SK-N-SH (cell line): ENCODE data around the gene MTAP. TPM values are rescaled to one million over a fixed set of nuclear protein-coding genes. Genes with fewer than 3 reads are reported as not detected.

Experiments
- CTCF ChIA-PET: fragments of 300-600, 350-600 bp; formaldehyde crosslinking; extraction: SDS; loops from one replicate; lab custom pipeline; 2021; lab: Yijun Ruan, JAX
- POLR2A ChIA-PET: fragments of 350-600 bp; sonication (Branson Sonifier 250); formaldehyde crosslinking; extraction: SDS; loops from one replicate; lab custom pipeline; 2020; ENCODE audit warnings: antibody characterized with exemption, inconsistent platforms; lab: Yijun Ruan, JAX
- DNase-seq: peaks from one replicate; pipeline ENCODE4 v3.0.0; 2012
- H2AFZ ChIP-seq: fragments of 200-600 bp; sonication (generic); 2 replicates; pipeline ENCODE4 v1.8.1; 2016; ENCODE audit warnings: antibody characterized with exemption, mild to moderate bottlenecking, low read depth
- H3F3A ChIP-seq: fragments of 200-600 bp; sonication (generic); replicated peaks from 2 replicates; pipeline ENCODE3; 2016; ENCODE audit warnings: antibody characterized with exemption, mild to moderate bottlenecking; ENCODE audit not compliant: insufficient read depth
- H3K27ac ChIP-seq, 2 experiments: fragments of 200-500 bp in 1 of 2; fragments of 200-600 bp in 1 of 2; sonication (Bioruptor generic) in 1 of 2; sonication (generic), shearing (Covaris generic) in 1 of 2; 2 replicates each; pipeline versions ENCODE4 v1.5.1 to v1.6.1; 2014 to 2016; ENCODE audit warnings: low read depth in 2 of 2, inconsistent platforms in 1 of 2, low read length in 1 of 2, mild to moderate bottlenecking in 1 of 2, mixed read lengths in 1 of 2
- H3K27me3 ChIP-seq: fragments of 200-600 bp; sonication (generic), shearing (Covaris generic); 2 replicates; pipeline ENCODE4 v1.6.1; 2016; ENCODE audit warnings: mixed run types; ENCODE audit not compliant: insufficient read depth
- H3K36me3 ChIP-seq, 2 experiments: fragments of 200-500 bp in 1 of 2; fragments of 200-600 bp in 1 of 2; sonication (Bioruptor generic) in 1 of 2; sonication (generic) in 1 of 2; replicated peaks in 1 of 2; 2 replicates each; pipeline versions ENCODE3 to v1.5.1; 2014 to 2016; ENCODE audit warnings: low read length in 1 of 2, mild to moderate bottlenecking in 1 of 2; ENCODE audit not compliant: insufficient read depth in 2 of 2, control insufficient read depth in 1 of 2
- H3K4me1 ChIP-seq, 2 experiments: fragments of 200-500 bp in 1 of 2; fragments of 200-600 bp in 1 of 2; sonication (Bioruptor generic) in 1 of 2; sonication (generic), shearing (Covaris generic) in 1 of 2; 2 replicates each; pipeline versions ENCODE4 v1.5.1 to v1.6.1; 2014 to 2016; ENCODE audit warnings: low read depth in 1 of 2, low read length in 1 of 2, mixed run types in 1 of 2; ENCODE audit not compliant: insufficient read depth in 2 of 2, control insufficient read depth in 1 of 2
- H3K4me2 ChIP-seq: fragments of 200-600 bp; sonication (generic), shearing (Covaris generic); 2 replicates; pipeline ENCODE4 v1.6.1; 2017; ENCODE audit warnings: mixed run types
- H3K4me3 ChIP-seq, 2 experiments: fragments of 200-500 bp in 1 of 2; fragments of 200-600 bp in 1 of 2; sonication (Bioruptor generic) in 1 of 2; sonication (generic), shearing (Covaris generic) in 1 of 2; 2 replicates each; pipeline versions ENCODE4 v1.5.1 to v1.8.1; 2014 to 2016; ENCODE audit warnings: low read depth in 2 of 2, inconsistent platforms in 1 of 2, low read length in 1 of 2, mild to moderate bottlenecking in 1 of 2, mixed read lengths in 1 of 2, moderate library complexity in 1 of 2
- H3K79me2 ChIP-seq: fragments of 200-600 bp; sonication (generic); 2 replicates; pipeline ENCODE4 v1.8.1; 2017; ENCODE audit warnings: mild to moderate bottlenecking; ENCODE audit not compliant: insufficient read depth
- H3K9ac ChIP-seq: fragments of 200-600 bp; sonication (generic); 2 replicates; pipeline ENCODE4 v1.6.1; 2017; ENCODE audit warnings: mixed run types
- H3K9me2 ChIP-seq: fragments of 200-600 bp; sonication (generic); 2 replicates; pipeline ENCODE4 v1.6.1; 2017; ENCODE audit warnings: mixed run types
- H3K9me3 ChIP-seq: fragments of 200-600 bp; sonication (generic); 2 replicates; pipeline ENCODE4 v1.6.1; 2017; ENCODE audit warnings: mixed run types, mild to moderate bottlenecking, moderate library complexity
- H4K20me1 ChIP-seq: fragments of 200-600 bp; sonication (generic); 2 replicates; pipeline ENCODE4 v1.6.1; 2017; ENCODE audit warnings: mild to moderate bottlenecking, mixed run types; ENCODE audit not compliant: insufficient read depth
- CHD2 ChIP-seq: fragments of 150-350 bp; IDR thresholded peaks from 2 replicates; pipeline ENCODE4 v1.6.1; 2018; ENCODE audit warnings: low read length; ENCODE audit not compliant: partially characterized antibody
- ELF1 ChIP-seq: IDR thresholded peaks from 2 replicates; pipeline ENCODE4 v1.4.0; 2012
- EP300 ChIP-seq, 2 experiments: IDR thresholded peaks; 2 replicates each; pipeline versions ENCODE4 v1.4.0 to v1.6.1; 2012; ENCODE audit warnings: borderline replicate concordance in 1 of 2, low read depth in 1 of 2, low read length in 1 of 2
- GABPA ChIP-seq: IDR thresholded peaks from 2 replicates; pipeline ENCODE4 v1.4.0; 2012; ENCODE audit warnings: low read depth, mild to moderate bottlenecking
- IRF3 ChIP-seq: fragments of 150-350 bp; IDR thresholded peaks from 2 replicates; pipeline ENCODE4 v1.6.1; 2016; ENCODE audit warnings: mild to moderate bottlenecking, low read depth, low read length
- NFIC ChIP-seq: IDR thresholded peaks from 2 replicates; pipeline ENCODE4 v1.4.0; 2012; ENCODE audit warnings: borderline replicate concordance
- REST ChIP-seq: IDR thresholded peaks from 2 replicates; pipeline ENCODE4 v1.6.1; 2012; ENCODE audit warnings: mild to moderate bottlenecking, low read depth, low read length, moderate library complexity
- RFX5 ChIP-seq: IDR thresholded peaks from 2 replicates; pipeline ENCODE4 v1.6.1; 2012; ENCODE audit warnings: mild to moderate bottlenecking, improper control_type of control experiment, low read length
- RXRA ChIP-seq: IDR thresholded peaks from 2 replicates; pipeline ENCODE4 v1.4.0; 2012; ENCODE audit warnings: low read depth, mild to moderate bottlenecking, borderline replicate concordance
- USF1 ChIP-seq: IDR thresholded peaks from 2 replicates; pipeline ENCODE4 v1.4.0; 2012; ENCODE audit warnings: low read depth, borderline replicate concordance
- YY1 ChIP-seq: IDR thresholded peaks from 2 replicates; pipeline ENCODE4 v1.4.0; 2012; ENCODE audit warnings: low read depth, mild to moderate bottlenecking
- WGBS: methylation state at CpG from one replicate; pipeline ENCODE4 v1.1.6; 2017; ENCODE audit warnings: low lambda C conversion rate; 5-methylcytosine and 5-hydroxymethylcytosine counted together
- polyA plus RNA-seq, 3 experiments: library from polyadenylated mRNA; depleted of rRNA; stranded (reverse); fragments of >200 nt; gene quantifications; 2 replicates each; pipeline ENCODE4 v1.2.3, GENCODE V29; 2012

The MTAP gene
- polyA plus RNA-seq, 1 of the 3 experiments (the other 2 are of a cell fraction), result 9.8 TPM

DNA sequence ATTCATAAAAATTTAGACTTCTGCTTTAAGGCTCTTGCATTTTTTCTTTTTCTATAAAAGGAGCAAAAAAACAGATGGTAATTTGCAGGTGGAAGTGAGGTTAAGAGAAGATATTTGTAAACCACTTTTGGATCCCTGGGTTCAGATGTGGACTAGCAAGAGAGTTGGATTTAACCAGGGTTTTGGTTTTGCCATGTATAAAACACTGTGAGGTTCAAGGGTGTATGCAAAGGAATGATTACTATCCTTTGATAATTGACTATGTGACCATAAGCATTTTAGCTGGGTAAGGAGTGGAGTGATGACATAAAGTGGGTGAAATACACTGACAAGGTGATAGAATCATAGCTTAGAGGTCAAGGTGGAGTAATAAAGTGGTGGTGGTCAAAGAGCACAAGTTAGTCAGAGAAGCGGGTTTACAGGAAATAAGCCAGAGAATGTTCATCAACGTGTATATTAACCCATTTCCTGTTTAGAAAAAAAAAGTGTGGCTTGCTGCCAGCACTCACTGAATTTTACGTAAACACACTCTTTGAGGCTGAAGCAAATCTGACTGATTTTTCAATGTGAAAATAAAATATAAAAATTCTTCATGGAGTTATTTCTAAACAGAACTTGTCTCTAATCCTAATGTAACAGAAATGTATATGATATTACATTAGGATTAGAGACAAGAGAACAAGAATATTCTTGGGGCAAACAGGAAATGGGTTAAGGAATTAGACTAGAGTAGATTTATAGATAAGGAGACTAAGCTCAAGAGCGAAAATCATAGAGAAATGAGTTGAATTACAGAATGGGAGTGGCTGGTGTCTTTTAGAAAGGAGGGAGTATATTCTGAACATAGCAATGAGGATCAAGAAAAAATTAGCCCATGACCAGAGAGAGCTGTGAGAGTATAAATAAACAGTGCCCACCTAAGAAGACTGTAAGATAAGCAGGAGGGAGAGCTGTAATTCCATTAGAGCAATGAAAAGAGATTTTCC, 117.2 kb downstream of the MTAP start:
- no peak overlapping the region for H3K9ac ChIP-seq
- peak; percentile 4 for DNase-seq
- H3K4me1 ChIP-seq, result no peaks in the 10 kb centered on the region
- H3K4me3 ChIP-seq, result no peak overlapping the region
- H2AFZ ChIP-seq, result no peak overlapping the region
- H3K9me2 ChIP-seq, result no peaks in the 10 kb centered on the region
- no peaks in the 10 kb centered on the region for H3K79me2 ChIP-seq
- H3F3A ChIP-seq, result no peaks in the 10 kb centered on the region
- 0 out of 2 replicates have a peak, but pooled peaks cover 3% of the 10 kb centered on the region for H3K9me3 ChIP-seq
- TF ChIP-seq GABPA (peak; percentile 20; the same call in 1 of the 2 replicates), REST (no peak)
- TF ChIP-seq, all 33 proteins: peak for 1
- H4K20me1 ChIP-seq, result no peaks in the 10 kb centered on the region
- no peak overlapping the region for H3K27ac ChIP-seq
- POLR2A ChIA-PET, result no interaction called here
- CTCF ChIA-PET, result no interaction called here
- no peak overlapping the region; the same call in 1 of the 2 replicates for H3K4me2 ChIP-seq
- H3K27me3 ChIP-seq, result no peaks in the 10 kb centered on the region
- H3K36me3 ChIP-seq, result no peaks in the 10 kb centered on the region
- WGBS, result 22% methylated on average over 4 of the region's 4 CpGs

GRCh38 chr9:21923694-21924093, 121.3 kb downstream of the MTAP start:
- no peaks in the 10 kb centered on the region for H3K36me3 ChIP-seq
- no peak overlapping the region for H3K4me3 ChIP-seq
- H3K9ac ChIP-seq, result no peak overlapping the region
- 100% methylated on average over 1 of the region's 1 CpG for WGBS
- H3K4me1 ChIP-seq, result no peaks in the 10 kb centered on the region
- H4K20me1 ChIP-seq, result no peaks in the 10 kb centered on the region
- no peak overlapping the region for H3K4me2 ChIP-seq
- H3K9me3 ChIP-seq, result 0 out of 2 replicates have a peak, but pooled peaks cover 3% of the 10 kb centered on the region
- no peak overlapping the region for H3K27ac ChIP-seq
- no peaks in the 10 kb centered on the region for H3F3A ChIP-seq
- CTCF ChIA-PET, result no interaction called here
- no peak overlapping the region for H2AFZ ChIP-seq
- H3K79me2 ChIP-seq, result no peaks in the 10 kb centered on the region
- no peak for TF ChIP-seq EP300 (IDR thresholded peaks at IDR 0.05; ENCODE audit: borderline replicate concordance in 1 of 2, low read depth in 1 of 2, low read length in 1 of 2)
- TF ChIP-seq NFIC, result no peak
- TF ChIP-seq ELF1, result no peak
- TF ChIP-seq RXRA, result no peak
- TF ChIP-seq IRF3, result no peak
- TF ChIP-seq CHD2, result no peak
- TF ChIP-seq USF1, result no peak
- TF ChIP-seq YY1, result no peak
- no peak for TF ChIP-seq RFX5
- DNase-seq, result no peak
- no peaks in the 10 kb centered on the region for H3K9me2 ChIP-seq
- POLR2A ChIA-PET, result no interaction called here
- no peaks in the 10 kb centered on the region for H3K27me3 ChIP-seq
